Aorta (tissue), 5 donors: Measurements from ENCODE around the gene AIFM3. TPM values are rescaled to one million over a fixed set of nuclear protein-coding genes. Genes with fewer than 3 reads are reported as not detected.
A peak's percentile ranks its signal among the peaks of the same experiment; 100 is the strongest.

Source experiments
- ATAC-seq: fragments of 200-7000 bp; cut with Tn5 transposase; one replicate; pipeline ENCODE4 v1.9.1; 2022; ENCODE audit warnings: moderate library complexity; ENCODE audit not compliant: low FRiP score
- DNase-seq, 2 donors: peaks; one replicate each; pipeline ENCODE4 v3.0.0-alpha.2; 2020
- H3K27ac ChIP-seq, 2 donors: one replicate each; pipeline ENCODE4 v1.5.1; 2013; ENCODE audit warnings: low read length in 2 of 2, mild to moderate bottlenecking in 2 of 2, moderate library complexity in 2 of 2, control low read depth in 1 of 2, inconsistent platforms in 1 of 2, low read depth in 1 of 2
- H3K27me3 ChIP-seq, 2 donors: one replicate each; pipeline ENCODE4 v1.6.1; 2013; ENCODE audit warnings: control low read depth in 1 of 2, low read length in 1 of 2, mild to moderate bottlenecking in 1 of 2, moderate library complexity in 1 of 2; ENCODE audit not compliant: insufficient read depth in 2 of 2, control insufficient read depth in 1 of 2
- H3K36me3 ChIP-seq, 2 donors: one replicate each; pipeline ENCODE4 v1.6.1; 2013; ENCODE audit warnings: control low read depth in 1 of 2, low read length in 1 of 2, mild to moderate bottlenecking in 1 of 2; ENCODE audit not compliant: insufficient read depth in 2 of 2, control insufficient read depth in 1 of 2
- H3K4me1 ChIP-seq, 2 donors: one replicate each; pipeline ENCODE4 v1.6.1; 2013; ENCODE audit warnings: low read length in 2 of 2, control low read depth in 1 of 2, mild to moderate bottlenecking in 1 of 2, moderate library complexity in 1 of 2; ENCODE audit not compliant: insufficient read depth in 2 of 2, control insufficient read depth in 1 of 2
- H3K4me3 ChIP-seq, 2 donors: one replicate each; pipeline ENCODE4 v1.5.1; 2013; ENCODE audit warnings: low read length in 2 of 2, control low read depth in 1 of 2, mild to moderate bottlenecking in 1 of 2
- H3K9me3 ChIP-seq: one replicate; pipeline ENCODE4 v1.6.1; 2013; ENCODE audit warnings: mild to moderate bottlenecking, low read length; ENCODE audit not compliant: control insufficient read depth
- WGBS, 2 donors: extraction: QIAGEN DNeasy Blood & Tissue Kit; methylation state at CpG; one replicate each; pipeline ENCODE4 v1.1.7; 2013; 5-methylcytosine and 5-hydroxymethylcytosine counted together
- intact Hi-C, 2 donors: fragments of 100-400 bp; cut with DNase I; formaldehyde crosslinking; loops; one replicate each; pipeline versions ENCODE4 v1.14.2 to v1.15.0; 2022
- polyA plus RNA-seq, 2 donors: library from polyadenylated mRNA; stranded (reverse); fragments of 200-250 nt; gene quantifications; one replicate each; pipeline ENCODE4 v1.2.3, GENCODE V29; 2013
- total RNA-seq, 2 donors: library from RNA; stranded (reverse); fragmentation: NEBNext Ultra II Directional; extraction: Animal tissue kit (Norgen Biotek cat#: 25700); gene quantifications; one replicate each; pipeline ENCODE4 v1.2.1, GENCODE V29; 2021
- donor health status: healthy with polysubstance abuse.
- donor health status: Bipolar disorder and iron deficiency.
- donor health status: DM: no; HTN: no; CAD: no.
- donor health status: DM: no; HTN: no; CAD: no.
- donor health status: DM: yes; HTN: yes; CAD: no.

Gene AIFM3
- total and polyA plus RNA-seq, 4 donors, result 1.0 to 3.8 (median 1.8) TPM

DNA sequence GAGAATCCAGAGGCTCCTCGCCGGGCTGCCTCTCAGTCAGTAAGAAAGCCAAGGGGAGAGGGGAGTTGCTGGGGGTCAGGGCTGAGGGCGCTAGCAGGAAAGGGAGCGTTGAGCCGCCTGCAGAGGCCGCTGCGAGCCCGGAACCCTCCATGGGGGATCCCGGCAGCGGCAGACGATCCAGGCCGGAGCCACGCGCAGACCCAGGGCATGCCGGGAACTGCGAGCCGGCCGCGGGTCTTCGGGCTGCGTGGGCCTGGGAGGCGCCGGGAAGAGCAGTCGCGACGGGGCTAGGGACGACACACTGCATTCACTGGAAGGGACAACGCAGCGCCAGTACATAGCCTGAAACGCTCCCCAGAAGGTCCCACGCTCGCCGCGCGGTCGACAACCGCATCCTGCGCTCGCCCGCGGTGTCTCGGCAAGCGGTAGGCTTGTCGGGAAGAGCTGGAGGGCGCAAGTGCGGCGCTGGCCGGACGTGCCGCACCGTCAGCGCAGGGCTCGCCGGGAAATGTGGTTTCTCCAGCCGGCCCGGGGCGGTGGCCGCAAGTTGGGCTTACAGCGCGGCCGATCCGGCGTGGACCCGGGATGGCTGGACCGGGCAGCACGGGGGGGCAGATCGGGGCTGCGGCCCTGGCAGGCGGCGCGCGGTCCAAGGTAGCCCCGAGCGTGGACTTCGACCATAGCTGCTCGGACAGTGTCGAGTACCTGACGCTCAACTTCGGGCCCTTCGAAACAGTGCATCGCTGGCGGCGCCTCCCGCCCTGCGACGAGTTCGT is 14.9 kb downstream of the AIFM3 start, which contains the start of gene LZTR1:
TSS of gene LZTR1 (plus strand) at position 511 of the 776 bp plus-strand sequence. CDS start at position 586, 75 bp downstream.
- H3K4me1 ChIP-seq, result no peaks in the 10 kb centered on the region
- H3K27me3 ChIP-seq, result no peaks in the 10 kb centered on the region
- H3K27ac ChIP-seq, result peak within 1 kb of the TSS; percentile 15 to 78
- 0 to 1% methylated on average over 78 to 87 of the region's 87 CpGs for WGBS, 2 donors
- intact Hi-C loops, result loop anchor here (1.0 to 5.0 kb wide), 2 partner anchors 19 to 95 kb away; no protein-coding TSS in a partner anchor
- no peaks in the 10 kb centered on the region for H3K36me3 ChIP-seq
- DNase-seq (peak; percentile 91 to 95), ATAC-seq (peak; percentile 95)
- H3K9me3 ChIP-seq, result peaks cover 3% of the 10 kb centered on the region
- peak within 1 kb of the TSS; percentile 68 to 83 for H3K4me3 ChIP-seq

- intact Hi-C loops, result loop anchor here (1.0 to 5.0 kb wide), 2 partner anchors 19 to 95 kb away; no protein-coding TSS in a partner anchor
- WGBS, 2 donors, result 0 to 1% methylated on average over 12 of the region's 12 CpGs
- peaks cover 3% of the 10 kb centered on the region for H3K9me3 ChIP-seq
- ATAC-seq (no peak), DNase-seq (no peak)
- peaks cover 0 to 1% of the 10 kb centered on the region in 2 donors for H3K36me3 ChIP-seq
- peak overlapping the region; percentile 68 to 83 for H3K4me3 ChIP-seq
- H3K4me1 ChIP-seq, result no peaks in the 10 kb centered on the region
- no peaks in the 10 kb centered on the region for H3K27me3 ChIP-seq
- no peak overlapping the region for H3K27ac ChIP-seq
These were observed 15.5 kb downstream of the AIFM3 start for GRCh38 chr22:20982563-20982882.

DNA sequence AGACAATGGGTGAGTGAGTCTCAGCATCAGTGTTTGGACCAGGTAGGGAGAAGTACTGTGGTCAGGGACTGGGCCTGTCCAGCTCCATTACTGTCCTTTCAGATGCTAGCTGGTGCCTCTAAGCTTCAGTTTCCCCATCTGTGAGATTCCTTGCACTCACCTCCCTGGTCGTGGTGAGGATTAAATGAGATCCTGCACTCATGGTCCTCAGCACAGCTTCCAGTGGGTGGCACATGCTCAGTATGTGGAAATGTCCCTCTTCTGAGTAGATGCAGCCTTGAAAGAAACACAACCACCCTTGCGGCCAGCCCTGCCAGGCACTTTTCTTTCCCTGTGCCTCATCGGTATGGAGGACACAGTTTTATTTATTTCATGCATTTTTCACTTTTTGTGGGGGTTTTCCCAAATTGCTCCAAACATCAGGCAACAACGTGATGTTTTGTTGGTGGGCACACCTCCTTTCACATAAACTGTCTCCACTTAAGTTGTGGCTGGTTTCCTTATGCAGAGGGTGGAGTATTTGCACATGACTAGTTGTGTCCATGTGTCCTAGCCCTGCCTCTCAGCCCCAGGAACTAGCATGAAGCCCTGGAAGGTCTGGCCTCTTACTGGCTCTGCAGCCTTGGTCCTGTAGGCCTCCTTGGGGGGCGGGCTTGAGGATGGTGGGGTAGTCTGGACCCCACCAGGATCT is 16.2 kb downstream of the AIFM3 start:
- no peaks in the 10 kb centered on the region for H3K27me3 ChIP-seq
- H3K36me3 ChIP-seq, result peaks cover 0 to 1% of the 10 kb centered on the region in 2 donors
- H3K4me1 ChIP-seq, result no peaks in the 10 kb centered on the region
- peaks cover 3% of the 10 kb centered on the region for H3K9me3 ChIP-seq
- no peak overlapping the region for H3K27ac ChIP-seq
- H3K4me3 ChIP-seq, result peak overlapping the region; percentile 68 to 83
- intact Hi-C loops, result loop anchor here in 1 of 2 donors (5.0 kb wide), 1 partner anchor 96 kb away; no protein-coding TSS in a partner anchor
- DNase-seq (no peak), ATAC-seq (no peak)
- 70 to 76% methylated on average over 5 of the region's 5 CpGs for WGBS, 2 donors

DNA sequence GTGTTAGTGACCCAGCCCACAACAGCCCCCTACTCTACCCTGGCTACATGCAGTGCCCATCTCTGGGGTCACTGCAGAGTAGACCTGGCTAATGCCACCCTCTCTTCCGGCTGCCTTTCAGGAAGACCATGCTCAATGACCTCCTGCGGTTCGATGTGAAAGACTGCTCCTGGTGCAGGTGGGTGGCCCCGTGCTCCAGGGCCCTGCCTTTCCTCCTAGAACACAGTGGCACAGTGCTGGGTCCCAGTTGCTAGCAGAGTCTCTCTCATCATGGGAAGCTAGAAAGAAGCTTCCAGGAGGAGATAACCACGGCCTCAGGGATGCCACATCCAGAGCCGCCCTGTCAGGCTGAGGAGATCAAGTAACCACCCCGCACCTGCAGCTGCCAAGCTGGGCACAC is 18.7 kb downstream of the AIFM3 start:
- 92 to 93% methylated on average over 7 of the region's 7 CpGs for WGBS, 2 donors
- Histone ChIP-seq H3K4me1 (no peaks in the 10 kb centered on the region), H3K27ac (no peak overlapping the region), H3K4me3 (no peak overlapping the region), H3K9me3 (no peaks in the 10 kb centered on the region), H3K36me3 (peaks cover 0 to 1% of the 10 kb centered on the region in 2 donors), H3K27me3 (no peaks in the 10 kb centered on the region)
- intact Hi-C loops, result no loop called here
- ATAC-seq (no peak), DNase-seq (no peak)

DNA sequence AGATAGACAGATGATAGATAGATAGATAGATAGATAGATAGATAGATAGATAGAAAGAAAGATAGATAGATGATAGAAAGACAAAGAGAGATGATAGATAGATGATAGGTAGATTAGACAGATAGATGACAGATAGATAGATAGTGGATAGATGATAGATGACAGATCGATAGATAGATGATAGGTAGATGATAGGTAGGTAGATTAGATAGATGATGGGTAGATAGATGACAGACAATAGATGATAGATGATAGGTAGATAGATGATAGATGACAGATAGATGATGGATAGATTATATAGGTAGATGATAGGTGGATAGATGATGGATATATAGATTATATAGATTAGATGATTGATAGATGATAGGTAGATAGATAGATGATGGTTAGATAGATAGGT is 19.3 kb downstream of the AIFM3 start:
- 92 to 95% methylated on average over 1 of the region's 1 CpG for WGBS, 2 donors
- Histone ChIP-seq H3K4me1 (no peaks in the 10 kb centered on the region), H3K27me3 (no peaks in the 10 kb centered on the region), H3K4me3 (no peak overlapping the region), H3K9me3 (no peaks in the 10 kb centered on the region), H3K27ac (no peak overlapping the region), H3K36me3 (peaks cover 0 to 1% of the 10 kb centered on the region in 2 donors)
- ATAC-seq (no peak), DNase-seq (no peak)
- intact Hi-C loops, result no loop called here

- no peak overlapping the region for H3K27ac ChIP-seq
- intact Hi-C loops, result no loop called here
- H3K4me3 ChIP-seq, result no peak overlapping the region
- ATAC-seq (no peak), DNase-seq (no peak)
- WGBS, 2 donors, result 88 to 90% methylated on average over 13 to 14 of the region's 14 CpGs
- no peaks in the 10 kb centered on the region for H3K4me1 ChIP-seq
- H3K27me3 ChIP-seq, result no peaks in the 10 kb centered on the region
- peaks cover 0 to 4% of the 10 kb centered on the region in 2 donors for H3K36me3 ChIP-seq
- H3K9me3 ChIP-seq, result no peaks in the 10 kb centered on the region
These were observed 20.3 kb downstream of the AIFM3 start for GRCh38 chr22:20987375-20987774.

- no peak overlapping the region for H3K27ac ChIP-seq
- no peak for ATAC-seq
- WGBS, 2 donors, result 85 to 88% methylated on average over 16 of the region's 16 CpGs
- no peak overlapping the region for H3K4me3 ChIP-seq
- no peak for DNase-seq
- no peaks in the 10 kb centered on the region for H3K9me3 ChIP-seq
- H3K4me1 ChIP-seq, result no peaks in the 10 kb centered on the region
- H3K27me3 ChIP-seq, result no peaks in the 10 kb centered on the region
- H3K36me3 ChIP-seq, result peaks cover 0 to 5% of the 10 kb centered on the region in 2 donors
- intact Hi-C loops, result no loop called here
These were observed 21.7 kb downstream of the AIFM3 start for GRCh38 chr22:20988573-20989322.

DNA sequence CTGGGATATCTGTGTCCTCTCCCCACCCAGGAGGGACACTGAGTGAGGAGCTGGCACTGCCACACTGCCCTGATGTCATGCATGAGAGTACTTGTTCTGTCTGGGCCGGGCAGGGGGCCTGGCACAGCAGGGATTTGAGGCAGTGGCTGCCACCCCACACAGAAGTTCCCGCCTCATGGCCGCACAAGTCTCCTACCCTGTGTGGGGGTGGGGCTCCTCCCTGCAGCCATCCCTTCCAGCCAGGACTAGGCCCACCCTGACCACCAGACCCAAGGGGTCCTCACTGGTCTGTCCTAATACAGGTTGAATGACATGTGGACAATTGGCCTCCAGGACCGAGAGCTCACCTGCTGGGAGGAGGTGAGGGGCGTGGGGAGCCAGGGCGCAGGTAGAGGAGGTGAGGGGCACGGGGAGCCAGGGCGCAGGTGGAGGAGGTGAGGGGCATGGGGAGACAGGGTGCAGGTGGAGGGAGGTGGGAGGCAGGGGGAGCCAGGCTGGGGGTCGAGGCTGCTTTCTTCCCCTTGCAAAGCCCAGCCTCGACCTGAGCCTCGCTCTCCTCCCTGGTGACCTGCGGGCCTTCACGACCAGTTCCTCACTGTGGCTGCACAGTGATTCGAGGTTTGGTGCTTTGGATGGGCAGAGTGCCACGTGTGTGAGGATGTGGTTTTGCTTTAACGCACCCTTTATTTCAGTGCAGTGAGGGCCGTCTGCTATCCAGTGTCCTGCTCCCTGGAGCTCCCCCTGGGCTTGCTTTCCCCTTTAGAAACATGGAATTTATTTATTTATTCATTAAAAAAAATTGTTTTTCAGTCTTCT is 22.5 kb downstream of the AIFM3 start:
- ATAC-seq (no peak), DNase-seq (no peak)
- H3K27me3 ChIP-seq, result no peaks in the 10 kb centered on the region
- H3K36me3 ChIP-seq, result peaks cover 0 to 5% of the 10 kb centered on the region in 2 donors
- WGBS, 2 donors, result 63 to 70% methylated on average over 14 to 17 of the region's 17 CpGs
- no peaks in the 10 kb centered on the region for H3K9me3 ChIP-seq
- H3K4me3 ChIP-seq, result no peak overlapping the region
- no peaks in the 10 kb centered on the region for H3K4me1 ChIP-seq
- intact Hi-C loops, result no loop called here
- H3K27ac ChIP-seq, result no peak overlapping the region
